Measurements from ENCODE around the gene B4GALT6.

DNA sequence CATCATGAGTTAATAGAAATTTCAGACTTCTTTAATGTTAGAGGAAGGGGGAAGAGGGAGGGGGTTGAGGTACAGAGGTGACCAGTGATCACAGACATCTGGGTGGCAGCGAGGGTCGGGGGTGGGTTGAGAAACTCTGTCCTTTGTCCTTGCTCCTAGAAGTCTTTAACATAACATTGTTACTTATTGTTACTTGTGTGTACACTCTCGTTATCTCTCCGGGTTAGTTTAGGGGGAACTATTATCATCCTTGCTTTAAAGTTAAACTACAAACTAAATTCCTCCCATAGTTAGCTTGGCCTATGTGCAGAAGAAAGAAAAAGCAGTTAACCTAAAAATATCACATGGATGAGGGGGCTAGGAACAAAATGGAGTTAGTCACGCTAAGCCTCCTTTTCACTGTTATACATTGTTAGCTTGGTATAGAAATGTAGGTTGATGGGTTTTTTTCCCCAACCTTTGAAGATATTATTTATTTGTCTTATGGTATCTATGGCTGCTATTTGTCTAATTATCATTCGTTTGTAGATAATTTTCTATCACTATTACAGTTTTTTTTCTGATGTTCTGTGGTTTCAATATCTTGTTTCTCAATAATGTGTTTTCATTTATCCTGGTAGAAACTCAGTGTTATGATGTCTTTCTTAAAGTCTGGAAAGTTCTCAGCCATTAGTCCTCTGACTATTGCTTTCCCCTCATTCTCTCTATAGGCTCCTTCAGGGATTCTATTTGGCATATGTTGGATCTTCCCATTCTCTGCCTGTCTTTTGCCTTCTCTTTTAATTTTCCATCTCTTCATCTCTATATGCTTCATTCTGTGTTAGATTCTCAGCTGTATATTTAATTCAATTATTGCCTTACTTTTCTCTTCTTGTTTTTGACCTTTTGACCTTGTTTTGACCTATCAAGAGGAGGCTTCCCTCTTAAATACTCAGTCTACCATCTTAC, 13.2 kb upstream of the B4GALT6 start:
- TF ChIP-seq POU2F2 (IDR thresholded peaks at IDR 0.05; ENCODE audit: low read depth, low read length) (no peak), TAF1 (IDR thresholded peaks at IDR 0.05; ENCODE audit: low read depth, low read length) (no peak), POLR2A (IDR thresholded peaks at IDR 0.05; ENCODE audit: low read depth, low read length) (no peak), POLR2AphosphoS5 (IDR thresholded peaks at IDR 0.05; ENCODE audit: low read depth, low read length) (no peak), SPI1 (IDR thresholded peaks at IDR 0.05; ENCODE audit: low read depth, low read length) (no peak)

All from GM12891 (cell line).